HG02970 (cell line): ENCODE data around the gene SERAC1.

Experiments
- ATAC-seq: cut with Tn5 transposase; IDR thresholded peaks from one replicate; pipeline ENCODE4 v1.9.1; 2021; ENCODE audit warnings: mild to moderate bottlenecking, moderate library complexity, moderate number of reproducible peaks; ENCODE audit not compliant: unreplicated experiment, low FRiP score

SERAC1 gene

GRCh38 chr6:158131926-158132325 is 36.1 kb downstream of the SERAC1 start:
- no peak for ATAC-seq

DNA sequence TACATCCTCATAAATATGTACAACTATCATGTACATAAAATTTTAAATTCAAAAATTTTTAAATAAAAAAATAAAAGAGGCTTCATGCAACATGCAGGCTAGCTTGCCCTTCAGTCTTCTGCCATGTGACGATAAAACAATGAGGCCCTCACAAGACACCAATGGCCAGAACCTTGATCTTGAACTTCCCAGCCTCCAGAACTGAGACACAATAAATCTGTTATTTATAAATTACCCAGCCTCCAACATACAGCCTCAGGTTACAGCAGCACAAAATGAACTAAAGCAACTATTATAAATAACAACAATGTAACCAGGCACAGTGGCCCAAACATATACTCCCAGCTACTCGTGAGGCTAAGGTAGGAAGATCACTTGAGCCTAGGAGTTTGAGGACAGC is 42.8 kb downstream of the SERAC1 start:
- no peak for ATAC-seq

- no peak for ATAC-seq
Measured at GRCh38 chr6:158124288-158124687, 43.8 kb downstream of the SERAC1 start.

DNA sequence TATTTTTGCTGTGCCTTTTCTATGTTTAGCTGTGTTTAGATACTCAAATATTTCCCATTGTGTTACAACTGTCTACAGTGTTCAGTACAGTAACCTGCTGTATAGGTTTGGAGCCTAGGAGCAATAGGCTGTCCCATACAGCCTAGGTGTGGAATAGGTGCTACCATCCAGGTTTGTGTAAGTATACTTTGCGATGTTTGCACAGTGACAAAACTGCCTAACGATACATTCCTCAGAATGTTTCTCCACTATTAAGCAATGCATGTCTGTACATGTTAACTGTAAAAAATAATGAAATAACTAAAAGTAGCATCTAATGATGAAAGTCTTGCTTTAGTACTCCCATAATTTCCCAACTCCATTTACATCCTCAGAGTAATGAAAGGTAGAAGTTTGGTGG is 46.0 kb downstream of the SERAC1 start:
- no peak for ATAC-seq

GRCh38 chr6:158121335-158121734 is 46.7 kb downstream of the SERAC1 start:
- no peak for ATAC-seq

GRCh38 chr6:158118886-158119285 is 49.2 kb downstream of the SERAC1 start:
- ATAC-seq = no peak

DNA sequence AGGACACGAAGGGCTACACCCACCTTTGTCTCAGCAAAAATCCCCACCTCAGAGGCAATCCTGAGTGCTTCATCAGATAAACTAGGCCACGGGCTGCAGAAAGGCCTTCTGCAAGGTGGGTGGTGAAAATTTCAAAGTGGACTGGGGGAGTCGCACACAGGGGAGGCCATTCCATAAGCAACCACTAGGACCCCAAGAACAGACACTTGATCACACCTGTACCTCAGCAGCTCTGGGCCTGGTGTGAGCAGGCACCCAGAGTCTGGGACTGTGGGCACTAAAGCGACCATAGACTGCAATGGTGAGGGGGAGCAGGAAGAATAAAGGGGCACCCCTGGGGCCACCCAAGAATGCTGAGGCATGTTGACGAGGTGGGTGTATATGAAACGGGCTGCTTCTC is 52.6 kb downstream of the SERAC1 start:
- no peak for ATAC-seq

- no peak for ATAC-seq
Measured at GRCh38 chr6:158115102-158115501, 53.0 kb downstream of the SERAC1 start.

- no peak for ATAC-seq
Measured at GRCh38 chr6:158113802-158114201, 54.3 kb downstream of the SERAC1 start.

GRCh38 chr6:158111987-158112386 is 56.1 kb downstream of the SERAC1 start:
- no peak for ATAC-seq

- no peak for ATAC-seq
Measured at GRCh38 chr6:158110986-158111385, 57.1 kb downstream of the SERAC1 start.

GRCh38 chr6:158109748-158110147 is 58.3 kb downstream of the SERAC1 start:
- ATAC-seq = no peak

DNA sequence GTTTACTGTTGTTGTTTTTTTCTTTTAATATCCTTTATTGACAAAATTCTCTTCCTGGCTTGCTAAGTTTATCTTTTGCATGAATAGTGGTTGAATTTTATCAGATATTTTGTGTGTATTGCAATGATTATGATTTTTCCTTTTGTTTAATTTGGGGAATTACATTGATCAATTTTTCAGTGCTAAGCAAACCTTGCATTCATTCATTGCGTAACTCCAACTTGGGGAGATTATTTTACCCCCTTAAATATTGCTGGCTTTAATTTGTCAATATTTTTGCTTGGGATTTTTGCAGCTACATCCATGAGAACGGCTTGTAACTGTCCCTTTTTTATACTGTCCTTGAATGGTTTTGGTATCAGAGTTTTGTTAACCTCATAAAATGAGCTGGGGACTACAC is 63.4 kb downstream of the SERAC1 start:
- no peak for ATAC-seq

- no peak for ATAC-seq
Measured at GRCh38 chr6:158103228-158103627, 64.8 kb downstream of the SERAC1 start.

GRCh38 chr6:158095671-158096070 is 72.4 kb downstream of the SERAC1 start:
- ATAC-seq = no peak

- ATAC-seq = no peak
Measured at GRCh38 chr6:158095031-158095430, 73.0 kb downstream of the SERAC1 start.

DNA sequence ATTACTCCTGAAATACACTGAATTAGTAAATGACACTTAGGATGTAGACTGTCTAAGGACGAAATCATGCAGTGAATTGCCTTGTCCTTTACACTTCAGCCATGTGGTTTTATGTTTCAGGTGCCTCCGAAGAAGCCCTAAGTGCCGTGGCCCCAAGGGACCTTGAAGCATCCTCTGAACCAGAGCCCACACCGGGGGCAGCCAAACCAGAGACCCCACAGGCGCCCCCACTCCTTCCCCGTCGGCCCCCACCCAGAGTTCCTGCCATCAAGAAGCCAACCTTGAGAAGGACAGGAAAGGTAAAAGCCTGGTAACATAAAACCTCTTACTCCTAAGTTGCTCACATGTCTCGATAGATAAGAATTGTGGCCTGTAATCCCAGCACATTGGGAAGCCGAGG is 75.3 kb downstream of the SERAC1 start:
- ATAC-seq = no peak

GRCh38 chr6:158087224-158087867 is 80.7 kb downstream of the SERAC1 start:
- ATAC-seq = no peak

- no peak for ATAC-seq
Measured at GRCh38 chr6:158086504-158087223, 81.4 kb downstream of the SERAC1 start.

- no peak for ATAC-seq
Measured at GRCh38 chr6:158086054-158086503, 82.0 kb downstream of the SERAC1 start.

GRCh38 chr6:158085261-158086053 is 82.6 kb downstream of the SERAC1 start:
- no peak for ATAC-seq
